DND-41 (cell line): ENCODE results near the gene RASAL2.

ENCODE experiments used
- EZH2 ChIP-seq: IDR thresholded peaks from 3 replicates; pipeline ENCODE4 v1.6.1; 2012; ENCODE audit warnings: borderline replicate concordance, low read depth, mild to moderate bottlenecking, moderate library complexity, low read length, inconsistent platforms; ENCODE audit not compliant: severe bottlenecking
- TF ChIP-seq, protein P1 (sequence below): IDR thresholded peaks from 2 replicates; pipeline ENCODE4 v1.5.1; 2012; ENCODE audit warnings: borderline replicate concordance, low read length, moderate library complexity, mild to moderate bottlenecking; ENCODE audit not compliant: poor library complexity, severe bottlenecking; ENCODE audit errors: extremely low read depth

DNA sequence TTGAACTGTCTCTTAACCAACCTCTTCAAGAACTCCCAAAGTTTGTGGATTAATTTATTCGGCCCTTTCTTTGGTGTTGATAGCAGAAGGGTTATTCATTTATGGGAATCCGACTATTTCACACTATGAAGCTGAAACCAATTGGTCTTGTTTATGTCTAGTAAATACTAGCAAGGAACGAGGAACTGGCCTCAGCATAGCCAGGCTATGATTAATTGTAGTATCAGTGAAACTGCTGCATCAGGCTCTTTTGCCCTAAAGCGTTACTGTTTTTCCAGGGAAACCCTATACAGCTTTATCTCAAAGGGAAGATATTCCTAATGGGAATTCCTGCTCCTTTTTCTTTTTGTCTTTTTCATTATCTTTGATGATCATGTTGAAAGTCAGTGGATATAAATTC is 367.8 kb downstream of the RASAL2 start:
- TF ChIP-seq, protein P1, sequence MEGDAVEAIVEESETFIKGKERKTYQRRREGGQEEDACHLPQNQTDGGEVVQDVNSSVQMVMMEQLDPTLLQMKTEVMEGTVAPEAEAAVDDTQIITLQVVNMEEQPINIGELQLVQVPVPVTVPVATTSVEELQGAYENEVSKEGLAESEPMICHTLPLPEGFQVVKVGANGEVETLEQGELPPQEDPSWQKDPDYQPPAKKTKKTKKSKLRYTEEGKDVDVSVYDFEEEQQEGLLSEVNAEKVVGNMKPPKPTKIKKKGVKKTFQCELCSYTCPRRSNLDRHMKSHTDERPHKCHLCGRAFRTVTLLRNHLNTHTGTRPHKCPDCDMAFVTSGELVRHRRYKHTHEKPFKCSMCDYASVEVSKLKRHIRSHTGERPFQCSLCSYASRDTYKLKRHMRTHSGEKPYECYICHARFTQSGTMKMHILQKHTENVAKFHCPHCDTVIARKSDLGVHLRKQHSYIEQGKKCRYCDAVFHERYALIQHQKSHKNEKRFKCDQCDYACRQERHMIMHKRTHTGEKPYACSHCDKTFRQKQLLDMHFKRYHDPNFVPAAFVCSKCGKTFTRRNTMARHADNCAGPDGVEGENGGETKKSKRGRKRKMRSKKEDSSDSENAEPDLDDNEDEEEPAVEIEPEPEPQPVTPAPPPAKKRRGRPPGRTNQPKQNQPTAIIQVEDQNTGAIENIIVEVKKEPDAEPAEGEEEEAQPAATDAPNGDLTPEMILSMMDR, result no peak
- no peak for TF ChIP-seq EZH2
